MCF 10A (cell line): Measurements from ENCODE around the gene ATF7IP. TPM values are rescaled to one million over a fixed set of nuclear protein-coding genes. Genes with fewer than 3 reads are reported as not detected.

Experiments
- BruUV-seq: library from RNA; stranded (reverse); fragments of 400-500 nt; replicated peaks from 2 replicates; lab custom pipeline; 2021; lab: Mats Ljungman, UMichigan
- CTCF ChIA-PET: fragments of 300-600 bp; sonication (Branson Sonifier 250); formaldehyde crosslinking; extraction: SDS; loops from one replicate; lab custom pipeline; 2021; ENCODE audit warnings: antibody characterized with exemption, inconsistent platforms; lab: Yijun Ruan, JAX
- POLR2A ChIA-PET: fragments of 300-600, 350-650 bp; sonication (Branson Sonifier 250); formaldehyde crosslinking; extraction: SDS; loops from one replicate; lab custom pipeline; 2020; ENCODE audit warnings: antibody characterized with exemption, inconsistent platforms; lab: Yijun Ruan, JAX
- DNase-seq: peaks from one replicate; pipeline ENCODE4 v3.0.0-alpha.2; 2018; ENCODE audit not compliant: unreplicated experiment
- H3K27ac Mint-ChIP-seq: one replicate; pipeline ENCODE4 v1.8.0; 2022; ENCODE audit warnings: mild to moderate bottlenecking, low read depth, mixed read lengths; ENCODE audit not compliant: unreplicated experiment
- H3K27me3 Mint-ChIP-seq: one replicate; pipeline ENCODE4 v1.8.0; 2022; ENCODE audit warnings: mixed read lengths; ENCODE audit not compliant: insufficient read depth, unreplicated experiment
- H3K36me3 Mint-ChIP-seq: one replicate; pipeline ENCODE4 v1.8.0; 2022; ENCODE audit warnings: mild to moderate bottlenecking, moderate library complexity, mixed read lengths; ENCODE audit not compliant: insufficient read depth, unreplicated experiment
- H3K4me1 Mint-ChIP-seq: one replicate; pipeline ENCODE4 v1.8.0; 2022; ENCODE audit warnings: mixed read lengths; ENCODE audit not compliant: insufficient read depth, unreplicated experiment
- H3K4me3 Mint-ChIP-seq: one replicate; pipeline ENCODE4 v1.8.0; 2022; ENCODE audit warnings: mild to moderate bottlenecking, moderate library complexity, mixed read lengths; ENCODE audit not compliant: unreplicated experiment
- H3K9me3 Mint-ChIP-seq: one replicate; pipeline ENCODE4 v1.8.0; 2022; ENCODE audit warnings: mixed read lengths; ENCODE audit not compliant: unreplicated experiment
- intact Hi-C: fragments of 100-400 bp; cut with micrococcal nuclease; formaldehyde crosslinking; loops from 2 replicates; pipeline ENCODE4 v1.14.1; 2022
- total RNA-seq: library from RNA; stranded (reverse); gene quantifications from 2 replicates; pipeline ENCODE4 v1.2.3, GENCODE V29; 2022
- TF ChIP-seq, protein P1 (sequence below): fragments of 200-600 bp; IDR thresholded peaks from one replicate; pipeline ENCODE4 v1.8.0; 2022; ENCODE audit warnings: antibody characterized with exemption, mild to moderate bottlenecking; ENCODE audit not compliant: unreplicated experiment

The ATF7IP gene
- total RNA-seq, 1 experiment from 2014 or later, result 29.4 TPM

DNA sequence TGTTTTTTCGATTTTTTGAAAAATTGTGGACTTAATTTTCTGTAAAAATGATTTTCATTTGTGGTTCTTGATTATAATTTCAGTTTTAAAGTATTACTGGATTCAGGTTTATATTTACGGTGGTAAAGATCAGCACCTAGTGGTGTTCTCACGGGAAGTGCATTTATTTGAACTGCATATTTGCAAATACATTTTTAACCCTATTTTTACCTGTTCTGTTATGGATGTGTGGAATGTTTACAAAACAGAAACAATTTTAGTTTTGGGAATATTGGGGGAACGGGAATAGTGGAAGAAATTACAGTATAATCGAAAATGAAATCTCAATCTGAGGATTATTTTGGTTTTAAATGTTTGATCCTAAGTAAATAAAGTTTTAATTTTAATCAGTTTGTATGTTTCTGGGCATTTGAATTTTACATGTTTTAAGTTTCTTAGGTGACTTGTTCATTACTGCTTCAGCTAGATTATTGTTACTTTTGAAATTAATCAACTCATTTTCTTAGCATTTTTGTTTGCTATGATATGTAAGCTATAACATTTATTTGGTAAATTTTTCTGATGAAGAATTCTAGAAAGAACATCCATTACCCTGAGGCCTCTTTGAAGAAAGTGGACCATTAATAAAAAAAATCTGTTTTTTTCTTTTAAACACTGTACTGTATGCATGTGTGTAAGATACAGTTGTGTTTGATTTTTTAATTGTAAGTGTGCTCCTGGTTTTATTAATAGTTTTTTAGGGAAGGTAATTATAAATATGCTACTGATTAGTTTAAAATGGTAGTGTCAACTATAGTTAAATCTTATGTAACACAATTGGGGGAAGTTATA lies 942 bp downstream of the ATF7IP start:
- no peaks in the 10 kb centered on the region for H3K9me3 Mint-ChIP-seq
- ChIA-PET CTCF (interaction anchor here (0.7 to 2.2 kb wide), 17 partner anchors 17 to 404 kb away, joined by 3 to 22 read pairs (median 5); no protein-coding TSS in a partner anchor), POLR2A (interaction anchor here (0.6 to 2.9 kb wide), 34 partner anchors 8 to 1839 kb away, joined by 3 to 93 read pairs (median 6); a partner anchor contains a TSS)
- intact Hi-C loops, result loop anchor here (1.0 to 10.0 kb wide), 10 partner anchors 28 to 1364 kb away; partner anchors contain the start of gene HEBP1
- peak overlapping the region; percentile 69 for H3K27ac Mint-ChIP-seq
- H3K4me1 Mint-ChIP-seq, result no peaks in the 10 kb centered on the region
- no peaks in the 10 kb centered on the region for H3K27me3 Mint-ChIP-seq
- peak; percentile 43 for DNase-seq
- TF ChIP-seq, protein P1, sequence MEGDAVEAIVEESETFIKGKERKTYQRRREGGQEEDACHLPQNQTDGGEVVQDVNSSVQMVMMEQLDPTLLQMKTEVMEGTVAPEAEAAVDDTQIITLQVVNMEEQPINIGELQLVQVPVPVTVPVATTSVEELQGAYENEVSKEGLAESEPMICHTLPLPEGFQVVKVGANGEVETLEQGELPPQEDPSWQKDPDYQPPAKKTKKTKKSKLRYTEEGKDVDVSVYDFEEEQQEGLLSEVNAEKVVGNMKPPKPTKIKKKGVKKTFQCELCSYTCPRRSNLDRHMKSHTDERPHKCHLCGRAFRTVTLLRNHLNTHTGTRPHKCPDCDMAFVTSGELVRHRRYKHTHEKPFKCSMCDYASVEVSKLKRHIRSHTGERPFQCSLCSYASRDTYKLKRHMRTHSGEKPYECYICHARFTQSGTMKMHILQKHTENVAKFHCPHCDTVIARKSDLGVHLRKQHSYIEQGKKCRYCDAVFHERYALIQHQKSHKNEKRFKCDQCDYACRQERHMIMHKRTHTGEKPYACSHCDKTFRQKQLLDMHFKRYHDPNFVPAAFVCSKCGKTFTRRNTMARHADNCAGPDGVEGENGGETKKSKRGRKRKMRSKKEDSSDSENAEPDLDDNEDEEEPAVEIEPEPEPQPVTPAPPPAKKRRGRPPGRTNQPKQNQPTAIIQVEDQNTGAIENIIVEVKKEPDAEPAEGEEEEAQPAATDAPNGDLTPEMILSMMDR, result peak; percentile 19
- TSS peak; percentile 93 for BruUV-seq
- peaks cover 12% of the 10 kb centered on the region for H3K36me3 Mint-ChIP-seq
- peak overlapping the region; percentile 69 for H3K4me3 Mint-ChIP-seq

DNA sequence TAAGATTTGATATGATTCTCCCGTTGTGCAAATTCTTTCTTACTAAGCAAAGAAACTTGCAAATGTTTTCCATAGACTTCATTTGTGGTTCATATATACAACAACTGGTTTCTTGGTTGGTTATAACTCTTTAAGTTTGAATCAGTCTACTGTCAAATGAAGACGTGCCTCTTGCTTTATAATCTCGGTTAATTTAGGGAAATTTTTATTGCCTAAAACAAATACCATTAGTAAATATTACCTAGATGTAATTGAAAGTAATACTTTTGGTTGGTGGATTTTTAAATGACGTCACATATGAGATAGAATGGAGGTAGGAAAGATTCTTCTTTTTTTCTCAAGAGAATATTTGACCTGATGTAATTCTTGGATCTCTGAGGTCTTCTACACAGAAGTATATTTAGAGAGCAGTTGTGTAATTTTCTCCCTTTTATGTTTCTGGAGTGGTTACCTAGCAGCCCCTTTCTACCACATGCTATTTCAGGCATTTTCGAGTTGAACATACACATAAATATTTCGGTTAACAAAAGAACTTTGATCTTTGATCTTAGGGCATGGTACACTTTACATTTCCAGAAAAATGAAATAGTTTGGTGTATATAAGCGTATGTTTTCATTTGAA lies 1.7 kb downstream of the ATF7IP start:
- Mint-ChIP-seq H3K27me3 (no peaks in the 10 kb centered on the region), H3K36me3 (peaks cover 12% of the 10 kb centered on the region), H3K9me3 (no peaks in the 10 kb centered on the region), H3K27ac (peak overlapping the region; percentile 69), H3K4me1 (no peaks in the 10 kb centered on the region), H3K4me3 (peak overlapping the region; percentile 69)
- ChIA-PET POLR2A (interaction anchor here (2.0 to 2.9 kb wide), 9 partner anchors 18 to 404 kb away, joined by 11 to 93 read pairs (median 23); a partner anchor contains a TSS), CTCF (interaction anchor here (0.7 to 2.2 kb wide), 4 partner anchors 35 to 389 kb away, joined by 3 to 22 read pairs (median 4); no protein-coding TSS in a partner anchor)
- TF ChIP-seq, protein P1, result no peak
- peak; percentile 55 for DNase-seq
- no TSS peak for BruUV-seq
- intact Hi-C loops, result loop anchor here (1.0 to 10.0 kb wide), 8 partner anchors 28 to 1365 kb away; partner anchors contain the start of gene HEBP1

DNA sequence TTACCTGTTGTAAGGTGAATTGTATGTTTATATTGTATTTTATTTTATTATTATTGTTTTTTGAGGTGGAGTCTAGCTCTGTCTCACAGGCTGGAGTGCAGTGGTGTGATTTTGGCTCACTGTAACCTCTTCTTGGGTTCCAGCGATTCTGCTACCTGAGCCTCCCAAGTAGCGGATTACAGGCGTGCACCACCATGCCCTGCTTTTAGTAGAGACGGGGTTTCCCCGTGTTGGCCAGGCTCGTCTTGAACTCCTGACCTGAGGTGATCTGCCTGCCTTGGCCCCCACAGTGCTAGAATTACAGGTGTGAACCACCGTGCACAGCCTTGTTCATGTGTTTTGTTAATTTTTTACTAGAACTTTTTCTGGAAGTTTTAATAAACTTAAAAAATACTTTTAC lies 3.8 kb downstream of the ATF7IP start:
- BruUV-seq, result no TSS peak
- H3K27ac Mint-ChIP-seq, result peak overlapping the region; percentile 69
- POLR2A ChIA-PET, result interaction anchor here (1.5 to 6.6 kb wide), 2 partner anchors 16 to 24 kb away, joined by 9 to 54 read pairs; no protein-coding TSS in a partner anchor
- no peaks in the 10 kb centered on the region for H3K27me3 Mint-ChIP-seq
- peaks cover 14% of the 10 kb centered on the region for H3K4me1 Mint-ChIP-seq
- no peak overlapping the region for H3K4me3 Mint-ChIP-seq
- H3K36me3 Mint-ChIP-seq, result peaks cover 12% of the 10 kb centered on the region
- no peaks in the 10 kb centered on the region for H3K9me3 Mint-ChIP-seq
- intact Hi-C loops, result loop anchor here (5.0 to 10.0 kb wide), 5 partner anchors 48 to 1367 kb away; partner anchors contain the start of gene HEBP1
- TF ChIP-seq, protein P1, result no peak
- CTCF ChIA-PET, result interaction anchor here (1.2 to 3.8 kb wide), 3 partner anchors 15 to 193 kb away, joined by 3 to 13 read pairs (median 3); no protein-coding TSS in a partner anchor
- DNase-seq, result no peak
